GM06990 (cell line): ENCODE results near the gene GPHN.
"Not testable (repeated sequence)": the region's sequence is repeated elsewhere in the genome, so short reads cannot be mapped to it uniquely, and the experiment has no call there.

Source experiments
- DNase-seq: peaks from one replicate; pipeline ENCODE4 v3.0.0-alpha.2; 2011; ENCODE audit not compliant: insufficient read length; ENCODE audit errors: extremely low read depth
- H3K27me3 ChIP-seq: replicated peaks from 2 replicates; pipeline ENCODE4 v1.6.0; 2011; ENCODE audit warnings: low read length; ENCODE audit not compliant: control insufficient read depth, insufficient read depth
- H3K36me3 ChIP-seq: 2 replicates; pipeline ENCODE4 v1.5.1; 2011; ENCODE audit warnings: low read length; ENCODE audit not compliant: control insufficient read depth, insufficient read depth
- H3K4me3 ChIP-seq: replicated peaks from 2 replicates; pipeline ENCODE4 v1.5.1; 2011; ENCODE audit warnings: low read depth, mild to moderate bottlenecking, control low read depth, low read length
- CTCF ChIP-seq: IDR thresholded peaks from 2 replicates; pipeline ENCODE4 v1.5.1; 2011; ENCODE audit warnings: low read length, control low read depth, mild to moderate bottlenecking, inconsistent platforms; ENCODE audit not compliant: insufficient read depth, poor library complexity, severe bottlenecking

The GPHN gene

GRCh38 chr14:66680216-66680615, 172.3 kb downstream of the GPHN start:
- no peak for DNase-seq
- Histone ChIP-seq H3K4me3 (no peak overlapping the region), H3K36me3 (no peaks in the 10 kb centered on the region; the same call in 1 of the 2 replicates), H3K27me3 (no peaks in the 10 kb centered on the region)
- no peak for TF ChIP-seq CTCF

DNA sequence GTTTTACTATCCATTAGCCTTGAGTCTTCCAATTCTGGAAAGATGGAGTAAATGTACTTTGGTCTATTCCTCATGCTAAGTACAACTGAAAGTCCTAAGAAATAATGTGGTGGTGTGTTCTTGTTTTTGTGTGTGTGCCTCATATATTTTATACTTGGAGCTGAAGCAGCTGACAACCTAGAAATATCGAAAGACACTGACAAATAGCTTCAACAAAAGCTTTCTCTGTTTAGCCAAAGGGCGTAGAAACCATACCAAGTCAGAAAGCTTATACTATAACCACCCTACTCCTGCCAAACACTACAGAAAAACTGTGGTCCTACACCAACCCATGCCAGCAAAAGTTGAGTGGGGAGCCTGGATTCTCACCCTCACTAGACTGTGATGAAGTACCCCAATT, 188.4 kb downstream of the GPHN start:
- DNase-seq, result no peak
- TF ChIP-seq CTCF, result no peak
- Histone ChIP-seq H3K36me3 (no peaks in the 10 kb centered on the region), H3K4me3 (no peak overlapping the region), H3K27me3 (no peaks in the 10 kb centered on the region)

DNA sequence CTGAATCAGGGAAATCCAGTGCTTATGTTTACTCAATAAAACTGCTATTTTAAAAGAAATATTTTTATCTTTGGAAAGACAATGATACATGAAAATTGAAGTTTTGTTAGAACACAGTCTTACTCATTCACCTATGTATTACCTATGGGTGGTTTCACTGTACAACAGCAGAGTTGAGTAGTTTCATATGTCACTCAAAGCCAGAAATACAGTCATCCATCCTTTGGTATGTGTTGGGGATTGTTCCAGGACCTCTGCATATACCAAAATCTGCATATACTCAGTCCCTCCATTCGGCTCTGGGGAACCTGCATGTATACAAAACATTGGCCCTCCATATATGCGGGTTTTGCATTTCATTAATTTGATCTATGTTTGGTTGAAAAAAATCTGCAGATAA, 190.6 kb downstream of the GPHN start:
- H3K36me3 ChIP-seq, result no peaks in the 10 kb centered on the region
- DNase-seq, result no peak
- H3K27me3 ChIP-seq, result no peaks in the 10 kb centered on the region
- TF ChIP-seq CTCF, result no peak
- H3K4me3 ChIP-seq, result no peak overlapping the region

DNA sequence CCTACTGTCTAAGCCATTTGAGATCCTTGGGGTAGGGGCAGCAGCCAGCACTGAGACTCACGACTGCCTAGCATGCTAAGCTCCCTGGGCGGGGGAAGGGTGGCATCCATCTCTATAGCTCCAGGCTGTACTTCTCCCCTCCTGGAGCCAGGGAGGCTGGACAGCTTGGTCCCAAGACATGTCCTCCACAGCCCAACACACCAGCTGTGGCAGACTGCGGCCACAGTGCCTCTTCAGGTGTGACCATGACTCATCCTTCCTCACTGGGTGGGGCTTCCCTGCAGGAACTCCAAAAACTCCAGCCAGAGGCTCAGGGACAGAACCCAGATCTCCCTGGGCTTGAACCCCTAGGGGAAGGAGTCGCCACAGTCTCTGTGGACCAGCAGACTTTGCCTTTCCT, 193.9 kb downstream of the GPHN start:
- no peaks in the 10 kb centered on the region for H3K27me3 ChIP-seq
- no peak for DNase-seq
- no peaks in the 10 kb centered on the region for H3K36me3 ChIP-seq
- no peak overlapping the region for H3K4me3 ChIP-seq
- no peak for TF ChIP-seq CTCF

GRCh38 chr14:66708267-66708666, 200.3 kb downstream of the GPHN start:
- Histone ChIP-seq H3K36me3 (no peaks in the 10 kb centered on the region), H3K27me3 (no peaks in the 10 kb centered on the region), H3K4me3 (no peak overlapping the region)
- no peak for DNase-seq
- no peak for TF ChIP-seq CTCF

GRCh38 chr14:66709291-66709690, 201.3 kb downstream of the GPHN start:
- DNase-seq, result no peak
- Histone ChIP-seq H3K27me3 (no peaks in the 10 kb centered on the region), H3K4me3 (no peak overlapping the region), H3K36me3 (no peaks in the 10 kb centered on the region)
- TF ChIP-seq CTCF, result no peak

DNA sequence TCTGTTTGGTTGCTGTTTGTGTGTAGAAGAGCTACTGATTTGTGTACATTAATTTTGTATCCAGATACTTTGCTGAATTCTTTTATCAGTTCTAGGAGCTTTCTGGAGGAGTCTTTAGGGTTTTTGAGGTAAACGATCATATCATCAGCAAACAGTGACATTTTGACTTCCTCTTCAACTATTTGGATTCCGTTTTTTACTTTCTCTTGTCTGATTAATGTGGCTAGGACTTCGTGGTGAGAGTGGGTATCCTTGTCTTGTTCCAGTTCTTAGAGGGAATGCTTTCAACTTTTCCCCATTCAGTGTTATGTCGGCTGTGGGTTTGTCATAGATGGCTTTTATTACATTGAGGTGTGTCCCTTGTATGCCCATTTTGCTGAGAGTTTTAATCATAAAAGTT, 206.3 kb downstream of the GPHN start:
- not testable (repeated sequence) for H3K4me3 ChIP-seq, DNase-seq, H3K27me3 ChIP-seq, H3K36me3 ChIP-seq

- H3K4me3 ChIP-seq, H3K27me3 ChIP-seq, DNase-seq, H3K36me3 ChIP-seq: not testable (repeated sequence)
Observed at GRCh38 chr14:66715313-66715712, 207.4 kb downstream of the GPHN start.
